Hepatic stellate cell (primary cell): Measurements from ENCODE around the gene ITPRID1.

Source experiments
- DNase-seq: peaks from one replicate; pipeline ENCODE4 v3.0.0; 2011; ENCODE audit warnings: low spot score

Gene ITPRID1

GRCh38 chr7:31633894-31634494, 120.1 kb downstream of the ITPRID1 start:
- DNase-seq: peak; percentile 27

- DNase-seq: no peak
Observed at GRCh38 chr7:31640381-31640780, 126.5 kb downstream of the ITPRID1 start.

GRCh38 chr7:31642681-31643115, 128.8 kb downstream of the ITPRID1 start:
- no peak for DNase-seq

- no peak for DNase-seq
Observed at GRCh38 chr7:31646942-31647341, 133.1 kb downstream of the ITPRID1 start.

GRCh38 chr7:31647511-31647910, 133.6 kb downstream of the ITPRID1 start:
- no peak for DNase-seq

GRCh38 chr7:31648288-31648687, 134.4 kb downstream of the ITPRID1 start:
- DNase-seq: no peak

- no peak for DNase-seq
Observed at GRCh38 chr7:31648880-31649279, 135.0 kb downstream of the ITPRID1 start.

GRCh38 chr7:31651234-31652062, 137.6 kb downstream of the ITPRID1 start:
- no peak for DNase-seq

- no peak for DNase-seq
Observed at GRCh38 chr7:31652063-31652326, 138.1 kb downstream of the ITPRID1 start.

- no peak for DNase-seq
Observed at GRCh38 chr7:31663072-31663471, 149.2 kb downstream of the ITPRID1 start.

- no peak for DNase-seq
Observed at GRCh38 chr7:31664890-31665289, 151.0 kb downstream of the ITPRID1 start.

- no peak for DNase-seq
Observed at GRCh38 chr7:31665546-31665945, 151.7 kb downstream of the ITPRID1 start.

- no peak for DNase-seq
Observed at GRCh38 chr7:31669461-31669860, 155.6 kb downstream of the ITPRID1 start.

- DNase-seq: no peak
Observed at GRCh38 chr7:31679574-31680305, 165.8 kb downstream of the ITPRID1 start.

- no peak for DNase-seq
Observed at GRCh38 chr7:31683445-31684225, 169.7 kb downstream of the ITPRID1 start.

GRCh38 chr7:31687024-31687748, 173.3 kb downstream of the ITPRID1 start, which contains the start of gene PPP1R17:
Gene PPP1R17, plus strand, starts transcription at chr7:31687215. Its CDS starts 5,227 bp downstream, at chr7:31692442.
- DNase-seq: no peak

- no peak for DNase-seq
Observed at GRCh38 chr7:31688372-31688771, 174.5 kb downstream of the ITPRID1 start.

- DNase-seq: no peak
Observed at GRCh38 chr7:31688996-31689395, 175.1 kb downstream of the ITPRID1 start.

- DNase-seq: no peak
Observed at GRCh38 chr7:31690935-31691334, 177.0 kb downstream of the ITPRID1 start.

- no peak for DNase-seq
Observed at GRCh38 chr7:31692451-31692850, 178.6 kb downstream of the ITPRID1 start.

GRCh38 chr7:31692871-31693270, 179.0 kb downstream of the ITPRID1 start:
- no peak for DNase-seq
